Testis (tissue), 2 donors: ENCODE measurements around the gene ACKR1.

Source experiments
- CTCF ChIP-seq, 3 experiments: fragments of 450-650 bp in 2 of 3; fragments of 200-600 bp in 1 of 3; sonication (generic) in 1 of 3; IDR thresholded peaks; one replicate each; pipeline ENCODE4 v1.5.1; 2016 to 2019; ENCODE audit warnings: antibody characterized with exemption in 3 of 3, mild to moderate bottlenecking in 2 of 3, moderate library complexity in 1 of 3
- POLR2A ChIP-seq: fragments of 450-650 bp; IDR thresholded peaks from one replicate; pipeline ENCODE4 v1.6.1; 2017; ENCODE audit warnings: antibody characterized with exemption, mild to moderate bottlenecking, moderate library complexity

- TF ChIP-seq CTCF (IDR thresholded peaks at IDR 0.05): no peak
- no peak for TF ChIP-seq POLR2A
Observed at GRCh38 chr1:159247266-159247665, 42.6 kb downstream of the ACKR1 start.
